Kidney epithelial cell (primary cell): ENCODE measurements around the gene TBL1X. TPM values are rescaled to one million over a fixed set of nuclear protein-coding genes. Genes with fewer than 3 reads are reported as not detected.
"Not testable (repeated sequence)": the region's sequence is repeated elsewhere in the genome, so short reads cannot be mapped to it uniquely, and the experiment has no call there.

Experiments used
- DNase-seq: peaks from one replicate; pipeline ENCODE4 v3.0.0-alpha.2; 2010; ENCODE audit warnings: low read depth
- H3K27me3 ChIP-seq: 2 replicates; pipeline ENCODE4 v1.6.0; 2011; ENCODE audit warnings: low read length; ENCODE audit not compliant: control insufficient read depth, insufficient read depth
- H3K36me3 ChIP-seq: 2 replicates; pipeline ENCODE4 v1.5.1; 2011; ENCODE audit warnings: low read length; ENCODE audit not compliant: control insufficient read depth, insufficient read depth
- H3K4me3 ChIP-seq: 2 replicates; pipeline ENCODE4 v1.5.1; 2011; ENCODE audit warnings: low read depth, mild to moderate bottlenecking, control low read depth, low read length
- total RNA-seq: library from RNA; depleted of rRNA; stranded (reverse); fragments of >200 nt; gene quantifications from 2 replicates; pipeline ENCODE4 v1.2.3, GENCODE V29; 2015
- TF ChIP-seq, protein P1 (sequence below): IDR thresholded peaks from 2 replicates; pipeline ENCODE4 v1.5.1; 2011; ENCODE audit warnings: mild to moderate bottlenecking, moderate library complexity, low read length, control low read depth, inconsistent platforms; ENCODE audit not compliant: insufficient read depth, poor library complexity, severe bottlenecking

The TBL1X gene
- total RNA-seq, 1 donor from 2014 or later = 25.9 TPM

DNA sequence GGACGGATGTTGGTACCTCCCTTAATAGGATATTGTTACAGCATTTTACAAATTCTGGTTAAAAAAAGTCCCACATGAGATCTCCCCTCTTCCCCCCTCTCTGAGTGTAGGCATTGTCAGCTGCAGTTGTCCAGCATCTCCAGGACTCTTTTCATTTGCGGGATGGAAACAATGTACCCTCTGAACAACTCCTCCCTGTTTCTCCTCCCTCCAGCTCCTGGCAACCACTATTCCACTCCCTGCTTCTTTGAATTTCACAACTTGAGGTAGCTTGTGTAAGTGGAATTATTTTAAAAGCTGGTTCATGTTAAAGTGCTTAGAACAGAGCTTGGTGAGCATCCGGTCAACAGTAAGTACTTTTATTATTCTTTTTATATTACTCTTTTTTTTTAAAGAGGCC lies 69.8 kb downstream of the TBL1X start:
- TF ChIP-seq, protein P1, sequence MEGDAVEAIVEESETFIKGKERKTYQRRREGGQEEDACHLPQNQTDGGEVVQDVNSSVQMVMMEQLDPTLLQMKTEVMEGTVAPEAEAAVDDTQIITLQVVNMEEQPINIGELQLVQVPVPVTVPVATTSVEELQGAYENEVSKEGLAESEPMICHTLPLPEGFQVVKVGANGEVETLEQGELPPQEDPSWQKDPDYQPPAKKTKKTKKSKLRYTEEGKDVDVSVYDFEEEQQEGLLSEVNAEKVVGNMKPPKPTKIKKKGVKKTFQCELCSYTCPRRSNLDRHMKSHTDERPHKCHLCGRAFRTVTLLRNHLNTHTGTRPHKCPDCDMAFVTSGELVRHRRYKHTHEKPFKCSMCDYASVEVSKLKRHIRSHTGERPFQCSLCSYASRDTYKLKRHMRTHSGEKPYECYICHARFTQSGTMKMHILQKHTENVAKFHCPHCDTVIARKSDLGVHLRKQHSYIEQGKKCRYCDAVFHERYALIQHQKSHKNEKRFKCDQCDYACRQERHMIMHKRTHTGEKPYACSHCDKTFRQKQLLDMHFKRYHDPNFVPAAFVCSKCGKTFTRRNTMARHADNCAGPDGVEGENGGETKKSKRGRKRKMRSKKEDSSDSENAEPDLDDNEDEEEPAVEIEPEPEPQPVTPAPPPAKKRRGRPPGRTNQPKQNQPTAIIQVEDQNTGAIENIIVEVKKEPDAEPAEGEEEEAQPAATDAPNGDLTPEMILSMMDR = no peak
- no peak for DNase-seq
- Histone ChIP-seq H3K36me3 (peaks cover 1% of the 10 kb centered on the region), H3K4me3 (no peak overlapping the region), H3K27me3 (no peaks in the 10 kb centered on the region)

DNA sequence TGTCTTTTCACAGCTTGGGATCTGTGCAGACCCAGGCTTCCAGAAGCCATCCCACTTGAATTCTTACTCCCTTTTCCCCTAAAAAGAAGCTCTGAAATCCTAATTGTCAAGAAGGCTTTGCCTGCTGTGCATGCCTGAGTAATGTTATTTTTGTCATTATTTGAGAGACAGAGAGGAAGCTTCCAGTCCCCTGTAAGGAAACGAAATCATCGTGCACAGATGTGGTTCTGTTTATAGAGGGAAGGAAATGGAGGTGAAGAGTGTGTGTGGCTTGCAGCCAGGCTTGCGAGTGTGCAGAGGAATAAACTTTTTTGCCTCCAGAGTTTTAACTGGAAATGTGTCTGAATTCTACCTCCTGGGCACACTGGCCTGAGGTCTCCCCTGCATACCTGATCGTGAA lies 70.2 kb downstream of the TBL1X start:
- no peak overlapping the region for H3K4me3 ChIP-seq
- TF ChIP-seq, protein P1 = no peak
- H3K27me3 ChIP-seq = no peaks in the 10 kb centered on the region
- H3K36me3 ChIP-seq = peaks cover 1% of the 10 kb centered on the region
- DNase-seq = no peak

DNA sequence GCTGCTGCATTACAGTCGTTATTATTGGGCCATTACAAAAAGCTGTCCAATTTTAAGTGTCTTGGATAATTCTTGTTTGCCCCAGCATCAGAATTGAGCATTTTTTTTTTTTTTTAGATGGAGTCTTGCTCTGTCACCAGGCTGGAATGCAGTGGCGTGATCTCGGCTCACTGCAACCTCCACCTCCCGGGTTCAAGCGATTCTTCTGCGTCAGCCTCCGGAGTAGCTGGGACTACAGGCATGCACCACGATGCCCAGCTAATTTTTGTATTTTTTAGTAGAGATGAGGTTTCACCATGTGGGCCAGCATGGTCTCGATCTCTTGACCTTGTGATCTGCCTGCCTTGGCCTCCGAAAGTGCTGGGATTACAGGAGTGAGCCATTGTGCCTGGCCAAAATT lies 71.3 kb downstream of the TBL1X start:
- not testable (repeated sequence) for DNase-seq, H3K4me3 ChIP-seq, H3K27me3 ChIP-seq, H3K36me3 ChIP-seq

DNA sequence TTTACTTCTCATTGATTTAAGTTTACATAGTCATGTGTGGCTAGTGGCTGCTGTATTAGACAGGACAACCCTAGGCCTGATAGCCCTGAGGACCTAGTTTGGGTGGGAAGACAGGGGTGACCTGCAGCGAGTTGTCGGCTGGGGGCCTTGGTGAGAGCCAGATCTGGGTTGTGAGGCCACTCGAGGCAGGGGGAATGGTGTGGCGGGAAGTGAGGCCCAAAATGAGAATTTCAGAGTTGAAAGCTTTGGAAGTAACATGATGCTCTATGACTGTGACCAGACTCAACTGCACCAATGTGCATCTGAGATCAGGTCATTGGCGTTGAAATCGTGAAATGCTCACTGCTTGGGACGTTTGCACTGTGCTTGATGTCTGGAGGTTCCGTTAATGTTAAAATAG lies 72.9 kb downstream of the TBL1X start:
- H3K4me3 ChIP-seq = no peak overlapping the region
- no peak for DNase-seq
- peaks cover 1% of the 10 kb centered on the region for H3K36me3 ChIP-seq
- H3K27me3 ChIP-seq = no peaks in the 10 kb centered on the region
- TF ChIP-seq, protein P1 = no peak

DNA sequence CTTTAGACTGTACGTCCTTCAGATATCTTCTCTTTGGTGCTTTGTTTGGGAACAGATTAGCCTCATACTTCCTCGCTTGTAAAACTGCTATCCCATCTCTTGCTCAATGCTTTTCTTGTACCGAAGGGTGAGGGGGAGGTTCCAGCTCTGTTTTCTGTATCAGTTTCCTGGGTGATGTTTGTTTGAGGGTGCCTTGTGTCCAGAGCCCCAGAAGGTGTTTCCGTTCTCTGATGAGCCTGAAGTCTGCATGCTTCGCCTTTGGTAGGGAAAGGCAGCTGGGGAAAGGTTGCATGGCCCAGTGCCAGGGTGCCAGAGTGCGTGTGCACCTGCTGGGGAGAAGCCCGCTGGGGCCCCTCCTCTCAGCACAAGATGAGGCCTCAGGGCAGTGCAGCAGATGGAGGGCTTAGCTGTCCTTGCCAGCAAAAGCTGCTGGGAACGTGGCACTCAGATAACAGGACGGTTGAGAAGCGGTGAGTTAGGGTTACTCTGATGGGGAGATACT lies 73.7 kb downstream of the TBL1X start:
- Histone ChIP-seq H3K36me3 (peaks cover 1% of the 10 kb centered on the region), H3K4me3 (no peak overlapping the region), H3K27me3 (no peaks in the 10 kb centered on the region)
- DNase-seq = no peak
- TF ChIP-seq, protein P1 = no peak

DNA sequence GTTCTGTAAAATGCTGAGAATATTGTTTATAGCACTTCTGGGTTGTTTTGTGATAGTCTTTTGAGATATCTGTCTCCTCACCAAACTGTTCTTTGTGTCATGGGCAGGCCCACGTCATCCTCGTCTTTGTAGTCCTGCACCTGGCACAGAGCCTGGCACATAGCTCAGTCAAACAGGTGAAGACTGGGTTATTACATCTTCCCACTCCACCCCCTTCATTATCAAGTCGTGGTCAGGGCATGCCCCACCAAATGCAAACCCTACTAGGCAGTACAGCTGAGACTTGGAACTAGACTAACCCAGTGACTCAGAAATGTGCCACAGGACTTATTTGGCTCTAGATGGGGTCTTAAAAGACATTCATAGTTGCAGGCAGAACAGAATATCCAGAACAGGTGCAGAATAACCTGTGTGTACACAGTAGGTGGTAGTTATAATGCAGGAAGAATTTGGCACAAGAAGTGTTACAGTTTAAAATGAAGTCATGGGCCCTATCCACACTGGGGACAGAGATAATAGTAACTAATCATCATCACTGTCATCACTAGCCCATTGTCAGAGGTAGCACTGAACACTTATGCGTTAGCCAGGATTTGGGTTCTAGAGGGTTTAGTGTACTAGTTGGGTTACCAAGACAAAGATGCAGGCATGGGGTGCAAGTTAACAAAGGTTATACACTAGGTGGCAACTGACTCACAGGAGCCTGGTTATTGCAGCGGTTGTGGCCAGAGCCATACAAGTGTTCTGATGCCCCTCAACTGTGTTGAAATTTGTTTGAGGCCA lies 74.9 kb downstream of the TBL1X start:
- DNase-seq = no peak
- Histone ChIP-seq H3K27me3 (no peaks in the 10 kb centered on the region), H3K4me3 (no peak overlapping the region), H3K36me3 (peaks cover 1% of the 10 kb centered on the region)
- TF ChIP-seq, protein P1 = no peak
